Heart left ventricle (tissue), 13 donors: Measurements from ENCODE around the gene FADS6.

Source experiments
- POLR2A ChIP-seq, 2 donors: fragments of 450-650 bp; IDR thresholded peaks; one replicate each; pipeline ENCODE4 v1.6.1; 2017; ENCODE audit warnings: antibody characterized with exemption in 2 of 2, mild to moderate bottlenecking in 2 of 2, moderate library complexity in 2 of 2
- TF ChIP-seq, protein P1 (sequence below), 12 donors: fragments of 200-600 bp; sonication (generic) in 4 of 12; IDR thresholded peaks; one replicate each; pipeline versions ENCODE4 v1.5.0 to v1.8.0; 2018 to 2022; ENCODE audit warnings: antibody characterized with exemption in 12 of 12, mild to moderate bottlenecking in 5 of 12
- donor health status: ischemic (EF 13 %, LVEDD 7.1; RV severe dilation, severe dysfunction).
- donor health status: DM: no; HTN: yes; CAD: no.
- donor health status: DM: no; HTN: no; CAD: no.
- donor health status: ischemic (EF 25% LVEDD 6.9; RV normal size, moderate dysfunction).
- donor health status: ischemic (EF 25% LVEDD 5.7; RV mildly dilated, moderate dysfunction).
- donor health status: ischemic (EF 35%, LVEDD 5.7; RV mildly dilated, moderate dysfunction).
- donor health status: nonischemic (EF 11% LVEDD 7.7; RV severe dilation, severe dysfunction).
- donor health status: DM: yes; HTN: yes; CAD: no.
- donor health status: PGD.
- donor health status: ischemic (EF 29% LVEDD 5.4; RV normal size, mild dysfunction).
- donor health status: nonischemic (EF 23%, LVEDD 6.1; RV moderate dilation, normal function).

DNA sequence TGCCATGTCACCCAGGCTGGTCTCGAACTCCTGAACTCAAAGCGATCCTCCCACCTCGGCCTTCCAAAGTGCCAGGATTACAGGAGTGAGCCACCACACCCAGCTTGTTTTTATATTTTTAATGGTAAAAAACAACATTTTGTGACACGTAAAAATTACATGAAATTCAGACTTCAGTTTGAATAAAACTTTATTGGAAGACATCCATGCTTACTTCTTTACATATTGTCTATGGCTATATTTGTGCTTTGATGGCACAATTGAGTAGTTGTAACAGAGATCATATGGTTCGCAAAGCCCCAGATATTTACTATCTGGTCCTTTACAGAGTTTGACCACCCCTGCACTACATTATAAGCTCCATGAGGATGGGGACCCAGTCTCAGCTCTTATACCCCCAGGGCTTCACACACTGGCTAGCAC, 18.8 kb downstream of the FADS6 start:
- TF ChIP-seq, protein P1, sequence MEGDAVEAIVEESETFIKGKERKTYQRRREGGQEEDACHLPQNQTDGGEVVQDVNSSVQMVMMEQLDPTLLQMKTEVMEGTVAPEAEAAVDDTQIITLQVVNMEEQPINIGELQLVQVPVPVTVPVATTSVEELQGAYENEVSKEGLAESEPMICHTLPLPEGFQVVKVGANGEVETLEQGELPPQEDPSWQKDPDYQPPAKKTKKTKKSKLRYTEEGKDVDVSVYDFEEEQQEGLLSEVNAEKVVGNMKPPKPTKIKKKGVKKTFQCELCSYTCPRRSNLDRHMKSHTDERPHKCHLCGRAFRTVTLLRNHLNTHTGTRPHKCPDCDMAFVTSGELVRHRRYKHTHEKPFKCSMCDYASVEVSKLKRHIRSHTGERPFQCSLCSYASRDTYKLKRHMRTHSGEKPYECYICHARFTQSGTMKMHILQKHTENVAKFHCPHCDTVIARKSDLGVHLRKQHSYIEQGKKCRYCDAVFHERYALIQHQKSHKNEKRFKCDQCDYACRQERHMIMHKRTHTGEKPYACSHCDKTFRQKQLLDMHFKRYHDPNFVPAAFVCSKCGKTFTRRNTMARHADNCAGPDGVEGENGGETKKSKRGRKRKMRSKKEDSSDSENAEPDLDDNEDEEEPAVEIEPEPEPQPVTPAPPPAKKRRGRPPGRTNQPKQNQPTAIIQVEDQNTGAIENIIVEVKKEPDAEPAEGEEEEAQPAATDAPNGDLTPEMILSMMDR (IDR thresholded peaks at IDR 0.05) = no peak
- TF ChIP-seq POLR2A (IDR thresholded peaks at IDR 0.05) = no peak
